GM21526 (cell line): ENCODE data around the gene UBTD2.
A peak's percentile ranks its signal among the peaks of the same experiment; 100 is the strongest.
"Not testable (repeated sequence)": the region's sequence is repeated elsewhere in the genome, so short reads cannot be mapped to it uniquely, and the experiment has no call there.

Source experiments
- ATAC-seq: cut with Tn5 transposase; IDR thresholded peaks from one replicate; pipeline ENCODE4 v1.9.1; 2021; ENCODE audit warnings: moderate library complexity; ENCODE audit not compliant: unreplicated experiment, low FRiP score

The UBTD2 gene

DNA sequence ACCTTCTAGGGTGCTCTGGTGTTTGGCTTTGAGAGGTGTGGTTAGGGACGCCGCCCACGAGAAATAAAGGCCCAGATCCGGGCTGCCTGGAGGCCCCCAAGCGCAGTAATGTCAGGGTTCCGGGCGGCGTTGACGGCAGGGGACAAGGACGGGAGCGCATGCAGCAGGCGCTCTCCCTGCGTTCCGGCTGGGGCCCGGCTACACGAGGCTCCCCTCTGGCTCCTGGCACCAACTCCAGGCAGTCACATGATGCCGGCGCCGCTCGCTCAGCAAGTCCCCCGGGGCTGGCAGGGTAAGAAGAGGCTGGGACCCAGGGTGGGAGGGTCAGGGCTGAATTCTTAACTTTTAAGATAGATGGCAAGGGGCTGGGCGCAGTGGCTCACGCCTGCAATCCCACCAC, 28.1 kb downstream of the UBTD2 start:
- ATAC-seq = no peak

DNA sequence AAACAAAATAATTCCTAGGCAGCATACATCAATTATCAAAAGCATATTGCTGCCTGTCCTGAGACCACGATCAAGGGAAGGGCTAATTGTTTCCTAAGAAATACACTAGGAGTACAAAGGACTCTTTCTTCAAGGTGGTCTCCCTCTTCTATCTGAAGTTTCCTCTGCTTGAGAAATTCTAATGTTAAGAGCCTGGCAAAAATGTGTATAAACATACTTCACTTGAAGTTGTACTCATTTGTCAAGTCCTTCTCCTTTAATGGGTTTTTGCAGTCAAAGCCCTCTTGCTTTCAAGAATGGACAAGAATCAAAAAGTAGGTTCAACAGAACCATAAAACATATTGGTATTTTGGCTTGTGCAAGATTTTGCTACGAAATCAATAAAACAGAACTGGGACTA, 31.1 kb downstream of the UBTD2 start:
- ATAC-seq = no peak

DNA sequence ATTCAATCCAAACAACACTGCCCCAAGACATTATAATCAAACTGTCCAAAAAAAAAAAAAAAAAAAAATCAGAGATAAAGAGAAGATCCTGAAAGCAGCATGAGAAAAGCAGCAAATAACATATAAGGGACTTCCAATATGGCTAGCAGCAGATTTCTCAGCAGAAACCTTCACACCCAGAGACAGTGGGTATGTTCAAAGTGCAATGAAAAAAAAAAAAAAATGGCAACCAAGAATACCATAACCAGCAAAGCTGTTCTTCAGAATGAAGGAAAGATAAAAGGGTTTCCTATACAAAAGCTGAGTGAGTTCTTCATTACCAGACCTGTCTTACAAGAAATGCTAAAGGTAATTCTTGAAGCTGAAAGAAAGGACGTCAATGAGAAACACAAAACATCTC, 32.1 kb downstream of the UBTD2 start:
- ATAC-seq = no peak

DNA sequence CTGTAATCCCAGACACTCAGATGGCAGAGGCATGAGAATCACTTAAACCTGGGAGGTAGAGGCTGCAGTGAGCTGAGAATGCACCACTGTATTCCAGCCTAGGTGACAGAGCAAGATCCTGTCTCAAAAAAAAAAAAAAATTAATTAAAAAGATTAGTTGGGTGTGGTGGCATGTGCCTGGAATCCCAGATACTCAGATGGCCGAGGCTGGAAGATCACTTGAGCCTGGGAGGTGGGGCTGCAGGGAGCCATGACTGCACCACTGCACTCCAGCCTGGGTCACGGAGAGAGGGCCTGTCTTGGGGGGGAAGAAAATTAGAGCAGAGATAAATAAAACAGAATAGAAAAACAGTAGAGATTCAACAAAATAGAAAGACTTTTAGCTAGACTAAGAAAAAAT, 34.9 kb downstream of the UBTD2 start:
- ATAC-seq = no peak

DNA sequence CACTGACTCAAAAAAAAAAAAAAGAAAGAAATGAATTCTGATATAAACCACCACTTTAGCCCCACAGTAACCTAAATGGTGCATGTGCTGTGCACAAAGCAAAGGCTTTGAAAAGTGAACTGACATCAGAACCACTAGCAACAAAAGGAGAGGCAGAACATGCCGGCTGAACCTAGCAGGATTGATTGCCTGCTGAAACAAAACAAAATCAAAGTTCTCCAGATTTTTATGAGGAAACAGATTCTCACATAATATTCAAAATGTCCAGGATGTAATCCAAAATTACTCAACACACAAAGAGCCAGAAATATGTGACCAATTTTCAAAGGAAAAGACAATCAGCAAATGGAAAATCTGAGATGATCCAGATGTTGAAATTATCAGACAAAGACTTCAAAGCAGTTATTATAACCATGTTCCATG, 37.9 kb downstream of the UBTD2 start:
- no peak for ATAC-seq

DNA sequence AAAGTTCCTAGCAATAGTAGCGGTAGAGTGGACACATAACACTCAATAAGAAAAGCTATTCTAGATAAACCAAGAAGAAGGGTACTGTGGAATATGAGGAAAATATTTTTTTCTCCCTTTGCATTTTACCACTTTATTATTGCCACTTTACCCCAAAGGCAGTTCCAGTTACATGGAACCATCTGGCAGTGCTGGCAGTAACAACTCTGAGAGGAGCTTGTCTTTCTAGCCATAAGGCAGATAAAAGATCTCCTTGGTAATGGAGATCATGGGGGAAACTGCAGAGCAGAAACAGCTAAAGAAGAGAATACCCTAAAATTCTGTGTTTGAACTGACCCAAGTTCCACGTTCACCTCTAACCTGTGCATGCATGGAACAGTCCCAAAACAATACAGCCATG, 38.5 kb downstream of the UBTD2 start:
- no peak for ATAC-seq

DNA sequence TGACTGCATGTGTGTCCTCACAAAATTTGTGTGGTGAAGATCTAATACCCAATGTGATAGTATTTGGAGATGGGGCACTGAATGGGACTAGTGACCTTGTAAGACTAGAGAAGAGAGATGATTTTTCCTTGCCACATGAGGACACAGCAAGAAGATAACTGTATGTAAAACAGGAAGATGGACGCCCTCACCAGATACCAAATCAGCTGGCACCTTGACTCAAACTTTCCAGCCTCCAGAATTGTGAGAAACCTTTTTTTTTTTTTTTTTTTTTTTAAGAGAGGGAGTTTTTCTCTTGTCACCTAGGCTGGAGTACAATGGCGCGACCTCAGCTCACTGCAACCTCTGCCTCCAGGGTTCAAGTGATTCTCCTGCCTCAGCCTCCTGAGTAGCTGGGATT, 40.3 kb downstream of the UBTD2 start:
- no peak for ATAC-seq

DNA sequence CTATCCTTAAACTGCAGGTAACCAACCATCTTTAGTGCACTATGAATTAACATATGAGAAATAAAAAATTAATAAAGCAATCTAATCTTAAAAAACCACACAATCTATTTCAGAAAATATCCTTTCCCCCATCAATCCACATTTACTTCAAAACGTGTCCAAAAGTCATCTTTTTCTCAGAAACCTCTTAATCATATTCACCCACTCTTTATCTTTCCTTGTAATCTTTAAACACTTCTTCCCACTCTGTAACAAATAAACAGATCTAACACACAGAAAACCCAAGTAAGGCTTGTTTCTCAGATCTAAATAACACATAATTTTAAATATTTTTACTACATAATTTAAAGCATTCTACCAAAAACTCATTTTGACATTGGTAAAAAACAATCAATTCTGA, 45.2 kb downstream of the UBTD2 start:
- ATAC-seq = no peak

DNA sequence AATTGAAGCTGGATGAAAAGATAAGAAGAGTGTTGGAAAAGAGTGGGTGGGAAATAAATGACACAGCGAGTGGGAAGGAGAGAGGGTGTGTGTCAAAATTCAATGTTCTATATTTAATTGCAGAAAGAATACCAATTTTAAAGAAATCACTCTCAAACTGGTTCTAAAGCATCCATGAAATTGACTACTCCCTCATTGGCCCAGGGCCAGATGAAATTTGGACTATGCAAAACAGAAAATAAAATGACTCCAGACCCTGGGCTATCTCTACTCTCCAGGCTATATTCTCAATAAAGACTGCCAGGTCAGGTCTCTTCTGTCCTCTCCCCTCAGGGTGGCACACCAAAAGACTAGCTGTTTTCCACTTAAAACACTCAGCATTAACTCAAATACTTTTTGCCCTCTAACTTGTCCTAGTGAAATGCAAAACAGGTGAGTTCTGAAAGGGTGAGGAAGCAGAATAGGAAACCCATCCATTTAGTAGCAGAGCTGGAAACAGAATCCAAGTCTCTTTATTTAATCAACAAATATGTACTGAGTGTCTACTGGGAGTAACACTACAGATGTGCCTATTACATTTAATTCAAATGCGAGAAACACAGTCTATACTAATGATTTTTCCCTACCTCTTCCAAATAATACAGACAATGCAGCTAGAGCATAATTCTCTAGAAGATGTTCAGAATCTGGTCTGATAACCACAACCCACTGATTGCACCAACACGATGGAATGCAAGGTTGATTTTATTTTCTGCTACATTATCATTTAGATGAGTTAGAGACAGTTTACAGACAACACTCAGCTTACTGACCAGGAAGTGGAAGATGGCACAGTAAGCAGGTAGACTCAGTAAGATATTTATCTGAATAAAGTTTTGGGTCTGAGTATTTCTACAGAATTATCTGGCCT, 47.5 kb downstream of the UBTD2 start:
- no peak for ATAC-seq

DNA sequence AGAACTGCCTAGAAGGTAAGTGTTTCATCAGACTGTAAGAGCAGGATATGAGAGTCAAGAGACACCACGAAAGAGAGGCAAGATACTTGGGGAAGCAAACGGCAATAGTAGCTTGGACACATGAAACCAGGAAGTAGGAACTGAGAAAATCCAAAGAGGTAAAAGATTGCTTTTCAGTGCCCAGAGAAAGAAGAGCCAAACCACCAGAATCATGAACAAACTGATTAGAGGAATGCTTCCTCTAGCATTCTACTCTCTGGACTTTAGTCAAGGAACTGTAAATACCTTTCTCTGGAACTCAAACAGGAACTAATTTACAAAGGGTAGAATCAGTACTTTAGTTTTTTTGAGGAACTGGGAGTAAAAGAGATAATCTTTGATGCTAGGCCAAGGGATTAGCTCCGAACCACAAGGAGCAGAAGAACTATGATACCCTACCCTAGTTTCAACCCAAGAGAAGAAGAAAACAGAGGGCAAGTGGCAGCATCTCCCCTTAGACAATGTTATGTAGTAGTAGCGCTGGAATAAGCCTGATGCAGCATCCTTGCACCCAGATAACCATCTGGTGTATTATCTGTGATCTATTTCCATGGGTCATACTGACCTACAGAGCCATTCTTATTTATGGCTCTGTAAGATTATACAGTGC, 48.3 kb downstream of the UBTD2 start:
- peak; percentile 64 for ATAC-seq

DNA sequence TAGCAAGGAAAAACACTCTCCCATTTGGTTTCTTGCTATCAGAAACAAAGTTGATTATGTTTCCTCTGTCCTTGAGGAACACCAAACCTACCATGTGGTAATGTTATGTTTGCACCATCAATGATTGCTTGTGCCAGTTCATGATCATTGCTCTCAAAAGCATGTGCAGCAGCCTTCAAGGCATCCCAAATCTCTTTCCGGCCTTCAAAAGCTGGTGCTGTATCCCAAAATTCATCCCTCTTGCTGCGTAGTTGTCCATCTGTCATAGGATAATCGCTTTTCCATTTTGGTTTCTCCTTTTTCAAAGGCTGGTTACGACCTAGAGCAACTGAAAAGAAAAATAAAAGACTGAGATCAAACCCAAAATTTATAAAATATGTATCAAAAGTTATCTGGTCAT, 49.5 kb downstream of the UBTD2 start:
- ATAC-seq = no peak

DNA sequence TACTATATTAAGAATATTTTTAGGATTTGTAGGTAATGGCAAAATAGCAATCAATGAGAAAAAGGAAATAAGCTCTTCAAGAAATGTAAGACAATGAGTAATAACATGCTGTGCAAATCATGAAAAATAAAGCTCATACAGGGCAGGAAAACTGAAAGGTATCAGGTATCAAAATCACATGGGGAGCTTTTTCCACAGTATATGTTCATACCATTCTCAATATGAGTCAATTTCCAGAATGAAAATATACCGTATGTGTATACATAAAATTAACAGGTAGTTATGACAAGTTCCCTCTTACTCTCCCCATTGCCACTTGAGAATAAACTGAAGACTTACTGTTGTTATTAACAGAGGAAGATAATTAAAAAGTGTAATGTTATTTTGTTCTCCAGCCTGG, 53.7 kb downstream of the UBTD2 start:
- no peak for ATAC-seq

DNA sequence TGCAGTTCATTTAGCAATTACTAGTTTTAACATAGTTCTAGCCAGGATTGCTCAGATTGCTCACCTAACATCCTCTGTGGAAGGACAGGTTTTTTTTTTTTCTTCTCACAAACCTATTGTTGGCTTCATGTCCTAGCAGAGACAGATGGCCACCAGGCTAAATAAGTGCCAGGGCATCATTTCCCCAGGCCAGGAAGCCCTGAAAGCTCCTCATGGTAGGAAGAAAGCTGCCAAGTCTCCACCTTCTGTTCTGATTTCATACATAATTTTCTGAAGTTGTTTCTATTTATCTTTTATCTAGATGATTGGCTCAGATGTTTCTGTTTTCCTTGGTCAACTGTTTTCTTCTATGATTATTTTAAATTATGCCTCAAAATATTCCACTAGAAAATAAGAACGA, 58.6 kb downstream of the UBTD2 start:
- peak; percentile 11 for ATAC-seq

DNA sequence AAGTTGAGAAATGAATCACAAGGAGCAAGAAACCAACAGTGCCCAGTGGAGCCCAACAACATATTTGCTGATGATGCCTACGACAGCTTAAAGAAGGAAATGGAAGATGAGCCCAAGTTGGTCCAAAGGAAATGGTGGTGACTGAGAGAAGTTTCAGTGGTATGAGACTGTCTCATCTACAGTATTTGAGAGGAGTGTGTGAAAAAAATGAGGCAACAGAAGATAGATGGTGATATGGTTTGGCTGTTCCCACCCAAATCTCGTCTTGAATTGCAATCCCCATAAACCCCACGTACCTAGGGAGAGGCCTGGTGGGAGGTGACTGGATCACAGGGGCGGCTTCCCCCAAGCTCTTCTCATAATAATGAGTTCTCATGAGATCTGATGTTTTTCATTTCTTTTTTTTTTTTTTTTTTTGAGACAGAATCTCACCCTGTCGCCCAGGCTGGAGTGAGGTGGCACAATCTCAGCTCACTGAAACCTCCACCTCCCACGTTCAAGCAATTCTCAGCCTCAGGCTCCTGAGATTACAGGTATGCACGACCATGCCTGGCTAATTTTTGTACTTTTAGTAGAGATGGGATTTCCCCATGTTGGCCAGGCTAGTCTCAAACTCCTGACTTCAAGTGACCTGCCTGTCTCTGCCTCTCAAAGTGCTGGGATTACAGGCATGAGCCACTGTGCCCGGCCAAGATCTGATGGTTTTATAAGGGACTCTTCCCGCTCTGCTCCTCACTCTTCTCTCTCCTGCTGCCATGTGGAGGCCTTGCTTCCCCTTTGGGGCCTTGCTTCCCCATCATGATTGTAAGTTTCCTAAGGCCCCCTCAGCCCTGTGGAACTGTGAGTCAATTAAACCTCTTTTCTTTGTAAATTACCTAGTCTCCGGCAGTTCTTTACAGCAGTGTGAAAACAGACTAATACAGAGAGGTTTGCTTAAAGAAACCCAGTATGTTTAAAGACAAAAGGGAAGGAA, 59.4 kb downstream of the UBTD2 start:
- ATAC-seq = peak; percentile 62

DNA sequence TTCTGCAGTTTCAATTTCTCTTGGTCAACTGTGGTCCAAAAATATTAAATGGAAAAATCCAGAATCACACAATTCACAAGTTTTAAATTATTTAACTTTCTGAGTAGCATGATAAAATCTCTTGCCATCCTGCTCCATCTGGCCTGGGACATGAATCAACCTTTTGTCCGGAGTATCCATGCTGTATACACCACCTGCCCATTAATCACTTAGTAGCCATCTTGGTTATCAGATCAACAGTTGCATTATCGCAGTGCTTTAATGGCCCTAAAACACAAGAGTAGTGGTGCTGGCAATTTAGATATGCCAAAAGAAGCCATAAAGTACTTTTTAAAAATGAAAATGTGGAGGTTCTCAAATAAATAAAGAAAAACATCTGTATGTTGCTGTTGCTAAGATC, 64.3 kb downstream of the UBTD2 start:
- no peak for ATAC-seq

DNA sequence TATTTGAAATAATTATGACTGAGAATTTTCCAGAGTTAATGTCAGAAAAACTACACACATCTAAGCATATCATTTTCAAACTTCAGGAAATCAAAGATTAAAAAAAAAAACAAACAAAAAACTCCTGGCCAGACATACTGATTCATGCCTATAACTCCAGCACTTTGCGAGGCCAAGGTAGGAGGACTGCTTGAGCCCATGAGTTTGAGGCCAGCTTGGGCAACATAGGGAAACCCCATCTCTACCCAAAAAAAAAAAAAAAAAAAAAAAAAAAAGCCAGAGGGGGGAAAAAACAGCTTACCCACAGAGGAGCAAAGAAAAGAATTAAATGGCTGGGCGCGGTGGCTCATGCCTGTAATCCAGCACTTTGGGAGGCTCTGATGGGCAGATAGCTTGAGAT, 67.2 kb downstream of the UBTD2 start:
- no peak for ATAC-seq

DNA sequence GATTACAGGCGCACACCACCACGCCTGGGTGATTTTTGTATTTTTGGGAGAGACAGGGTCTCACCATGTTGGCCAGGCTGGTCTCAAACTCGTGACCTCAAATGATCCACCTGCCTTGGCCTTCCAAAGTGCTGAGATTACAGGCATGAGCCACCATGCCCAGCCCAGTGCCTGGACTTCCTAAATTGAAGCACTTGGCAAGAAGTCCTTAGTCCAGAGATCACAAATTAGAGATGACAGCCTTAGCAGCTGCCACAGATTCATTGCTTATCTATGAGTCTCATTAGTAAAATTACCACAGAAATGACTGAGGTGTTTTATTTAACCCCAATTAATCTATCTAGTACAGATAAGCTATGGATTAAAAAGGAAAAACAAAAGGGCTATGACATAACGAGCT, 70.4 kb downstream of the UBTD2 start:
- no peak for ATAC-seq

DNA sequence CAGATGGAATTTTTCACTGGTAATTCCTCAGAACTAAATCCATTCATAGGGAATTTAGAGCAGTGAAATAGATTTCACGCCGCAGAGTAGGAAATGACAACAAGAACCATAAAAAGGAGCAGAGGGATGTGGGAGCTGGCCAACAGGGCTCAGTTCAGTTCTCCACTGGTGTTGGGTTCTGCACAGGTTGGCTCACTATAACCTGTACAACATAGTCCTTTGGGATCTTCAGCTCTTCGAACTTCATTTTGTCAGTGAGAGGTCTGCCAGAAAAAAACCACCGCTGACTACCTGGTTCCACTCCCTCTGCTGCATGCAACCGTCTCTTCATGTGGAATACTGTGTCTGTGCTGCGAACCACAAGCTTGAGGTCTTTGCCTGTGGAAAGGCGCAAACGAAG, 71.9 kb downstream of the UBTD2 start:
- ATAC-seq = no peak

DNA sequence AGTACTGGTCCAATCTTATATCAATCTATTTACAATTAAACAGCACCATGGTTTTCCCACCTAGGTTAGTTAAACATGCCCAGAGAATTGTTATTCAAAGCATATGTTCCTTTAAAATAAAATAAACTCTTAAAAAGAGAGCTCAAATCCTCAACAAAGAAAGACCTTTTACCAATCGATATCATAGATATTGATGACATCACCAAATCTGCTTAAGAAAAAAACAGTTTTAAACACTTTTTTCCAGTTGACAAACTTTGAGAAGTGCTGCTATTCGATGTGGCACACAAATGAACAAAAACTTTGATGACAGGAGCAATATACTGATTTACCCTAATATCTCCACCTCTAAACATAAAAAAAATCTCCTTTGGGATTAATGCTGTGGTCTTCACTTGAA, 73.8 kb downstream of the UBTD2 start:
- no peak for ATAC-seq

DNA sequence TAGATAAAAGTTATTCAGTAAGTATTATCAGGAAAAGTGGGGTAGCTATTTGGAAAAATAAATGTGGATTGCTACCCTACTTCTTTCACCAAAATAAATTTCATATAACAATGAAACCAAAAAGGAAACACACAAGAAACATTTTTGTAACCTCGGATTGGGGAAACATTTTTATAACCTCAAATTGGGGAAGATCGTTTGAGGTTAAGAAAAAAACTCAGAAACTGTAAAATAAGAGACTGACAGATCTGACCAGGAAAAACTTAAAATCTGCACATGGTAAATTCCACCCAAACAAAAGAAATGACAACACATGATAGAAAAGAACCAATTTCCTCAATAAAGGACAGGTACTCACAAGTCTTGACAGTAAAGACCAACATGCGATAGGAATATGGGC, 76.1 kb downstream of the UBTD2 start:
- no peak for ATAC-seq

DNA sequence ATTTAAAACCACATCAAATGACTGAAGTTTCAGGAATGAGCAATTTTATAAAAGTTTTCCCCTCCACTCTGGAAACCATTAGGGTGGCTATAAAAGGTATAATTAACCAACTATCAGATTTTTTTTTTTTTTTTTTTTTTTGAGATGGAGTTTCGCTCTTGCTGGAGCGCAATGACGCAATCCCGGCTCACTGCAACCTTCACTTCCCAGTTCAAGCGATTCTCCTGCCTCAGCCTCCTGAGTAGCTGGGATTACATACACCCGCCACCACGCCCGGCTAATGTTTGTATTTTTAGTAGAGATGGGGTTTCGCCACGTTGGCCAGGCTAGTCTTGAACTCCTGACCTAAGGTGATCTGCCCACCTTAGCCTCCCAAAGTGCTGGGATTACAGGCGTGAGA, 77.6 kb downstream of the UBTD2 start:
- ATAC-seq = not testable (repeated sequence)
